Measurements from ENCODE around the gene PSPN.

PSPN gene

GRCh38 chr19:6333439-6333838, 42.3 kb downstream of the PSPN start, which contains the start of gene ACER1:
TSS of gene ACER1 (minus strand) at chr19:6333612. CDS start at chr19:6333551, 61 bp downstream.
- DNase-seq, result no peak

- DNase-seq, result no peak
Measured at GRCh38 chr19:6326815-6327214, 48.9 kb downstream of the PSPN start.

- DNase-seq, result no peak
Measured at GRCh38 chr19:6325614-6326013, 50.1 kb downstream of the PSPN start.

All from right kidney (tissue), 1 donor.